Mesothelial cell of epicardium (in vitro differentiated cells): ENCODE data around the gene SP5. TPM values are rescaled to one million over a fixed set of nuclear protein-coding genes. Genes with fewer than 3 reads are reported as not detected.

Source experiments
- DNase-seq, 2 experiments: peaks; one replicate each; pipeline ENCODE4 v3.0.0; 2021; ENCODE audit warnings: low spot score in 2 of 2; ENCODE audit not compliant: unreplicated experiment in 2 of 2
- H3K27ac Mint-ChIP-seq: 2 replicates; pipeline ENCODE4 v1.8.0; 2021; ENCODE audit warnings: mixed read lengths
- H3K27me3 Mint-ChIP-seq: 2 replicates; pipeline ENCODE4 v1.8.0; 2021; ENCODE audit warnings: low read depth, mixed read lengths
- H3K36me3 Mint-ChIP-seq: 2 replicates; pipeline ENCODE4 v1.8.0; 2021; ENCODE audit warnings: mixed read lengths
- H3K4me1 Mint-ChIP-seq: 2 replicates; pipeline ENCODE4 v1.8.0; 2021; ENCODE audit warnings: mixed read lengths
- H3K4me3 Mint-ChIP-seq: 2 replicates; pipeline ENCODE4 v1.8.0; 2021; ENCODE audit warnings: mild to moderate bottlenecking, moderate library complexity, mixed read lengths
- H3K9me3 Mint-ChIP-seq: 2 replicates; pipeline ENCODE4 v1.8.0; 2021; ENCODE audit warnings: mixed read lengths
- total RNA-seq: library from RNA; stranded (reverse); gene quantifications from 3 replicates; pipeline ENCODE4 v1.2.1, GENCODE V29; 2021
- TF ChIP-seq, protein P1 (sequence below): fragments of 200-600 bp; sonication (generic); IDR thresholded peaks from one replicate; pipeline ENCODE4 v1.5.0; 2021; ENCODE audit warnings: antibody characterized with exemption; ENCODE audit not compliant: unreplicated experiment

SP5 gene
- total RNA-seq, 1 donor from 2014 or later, result 2.2 TPM

DNA sequence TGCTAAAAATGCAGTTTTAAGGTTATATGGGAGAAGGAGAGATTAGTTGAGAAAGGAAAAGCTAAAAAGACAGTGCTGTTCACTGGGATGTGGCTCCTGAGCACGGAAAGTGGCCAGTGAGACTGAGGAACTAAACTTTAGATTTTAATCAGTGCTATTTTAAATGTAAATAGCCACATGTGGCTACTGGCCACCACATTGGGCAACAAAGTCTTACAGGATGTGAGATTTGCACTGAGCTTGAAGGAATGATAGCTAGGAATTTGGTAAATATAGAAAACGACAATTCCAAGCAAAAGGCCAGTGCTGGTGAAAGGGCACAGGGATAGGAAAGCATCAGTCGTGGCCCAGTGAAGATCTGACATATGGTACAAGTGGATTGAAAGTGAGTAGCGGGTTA is 14.1 kb upstream of the SP5 start:
- Mint-ChIP-seq H3K4me3 (no peak overlapping the region), H3K27ac (no peak overlapping the region), H3K36me3 (peaks cover 4% of the 10 kb centered on the region), H3K9me3 (peaks cover 5% of the 10 kb centered on the region), H3K4me1 (peaks cover 12% of the 10 kb centered on the region), H3K27me3 (peaks cover 36% of the 10 kb centered on the region)
- no peak for DNase-seq
- TF ChIP-seq, protein P1, sequence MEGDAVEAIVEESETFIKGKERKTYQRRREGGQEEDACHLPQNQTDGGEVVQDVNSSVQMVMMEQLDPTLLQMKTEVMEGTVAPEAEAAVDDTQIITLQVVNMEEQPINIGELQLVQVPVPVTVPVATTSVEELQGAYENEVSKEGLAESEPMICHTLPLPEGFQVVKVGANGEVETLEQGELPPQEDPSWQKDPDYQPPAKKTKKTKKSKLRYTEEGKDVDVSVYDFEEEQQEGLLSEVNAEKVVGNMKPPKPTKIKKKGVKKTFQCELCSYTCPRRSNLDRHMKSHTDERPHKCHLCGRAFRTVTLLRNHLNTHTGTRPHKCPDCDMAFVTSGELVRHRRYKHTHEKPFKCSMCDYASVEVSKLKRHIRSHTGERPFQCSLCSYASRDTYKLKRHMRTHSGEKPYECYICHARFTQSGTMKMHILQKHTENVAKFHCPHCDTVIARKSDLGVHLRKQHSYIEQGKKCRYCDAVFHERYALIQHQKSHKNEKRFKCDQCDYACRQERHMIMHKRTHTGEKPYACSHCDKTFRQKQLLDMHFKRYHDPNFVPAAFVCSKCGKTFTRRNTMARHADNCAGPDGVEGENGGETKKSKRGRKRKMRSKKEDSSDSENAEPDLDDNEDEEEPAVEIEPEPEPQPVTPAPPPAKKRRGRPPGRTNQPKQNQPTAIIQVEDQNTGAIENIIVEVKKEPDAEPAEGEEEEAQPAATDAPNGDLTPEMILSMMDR, result no peak

DNA sequence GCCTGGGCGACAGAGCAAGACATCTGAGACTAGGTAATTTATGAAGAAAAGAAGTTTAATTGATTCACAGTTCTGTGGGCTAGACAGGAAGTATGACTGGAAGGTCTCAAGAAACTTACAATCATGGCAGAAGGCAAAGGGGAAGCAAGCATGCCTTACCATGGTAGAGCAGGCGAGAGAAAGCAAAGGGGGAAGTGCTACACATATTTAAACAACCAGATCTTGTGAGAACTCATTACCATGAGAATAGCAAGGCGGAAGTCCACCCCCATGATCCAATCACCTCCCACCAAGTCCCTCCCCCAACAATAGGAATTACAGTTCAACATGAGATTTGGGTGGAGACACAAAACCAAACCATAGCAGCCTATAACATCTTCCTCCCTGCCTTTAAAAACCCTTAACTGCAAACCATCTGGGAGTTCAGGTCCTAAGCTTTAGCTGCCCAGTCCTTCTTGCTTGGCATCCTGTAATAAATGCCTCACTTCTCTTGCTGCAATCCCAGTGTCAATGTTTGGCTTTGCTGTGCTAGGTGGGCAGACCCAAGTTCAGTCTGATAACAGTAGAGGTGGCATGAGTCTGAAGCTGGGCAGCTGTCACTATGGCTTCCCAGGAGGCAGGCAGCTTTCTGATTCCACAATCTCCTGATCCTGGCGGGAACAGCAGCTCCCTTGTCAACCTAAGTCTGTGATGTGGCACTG is 11.2 kb upstream of the SP5 start:
- Mint-ChIP-seq H3K27me3 (peaks cover 59% of the 10 kb centered on the region), H3K9me3 (peaks cover 5% of the 10 kb centered on the region)
- TF ChIP-seq, protein P1, result no peak

DNA sequence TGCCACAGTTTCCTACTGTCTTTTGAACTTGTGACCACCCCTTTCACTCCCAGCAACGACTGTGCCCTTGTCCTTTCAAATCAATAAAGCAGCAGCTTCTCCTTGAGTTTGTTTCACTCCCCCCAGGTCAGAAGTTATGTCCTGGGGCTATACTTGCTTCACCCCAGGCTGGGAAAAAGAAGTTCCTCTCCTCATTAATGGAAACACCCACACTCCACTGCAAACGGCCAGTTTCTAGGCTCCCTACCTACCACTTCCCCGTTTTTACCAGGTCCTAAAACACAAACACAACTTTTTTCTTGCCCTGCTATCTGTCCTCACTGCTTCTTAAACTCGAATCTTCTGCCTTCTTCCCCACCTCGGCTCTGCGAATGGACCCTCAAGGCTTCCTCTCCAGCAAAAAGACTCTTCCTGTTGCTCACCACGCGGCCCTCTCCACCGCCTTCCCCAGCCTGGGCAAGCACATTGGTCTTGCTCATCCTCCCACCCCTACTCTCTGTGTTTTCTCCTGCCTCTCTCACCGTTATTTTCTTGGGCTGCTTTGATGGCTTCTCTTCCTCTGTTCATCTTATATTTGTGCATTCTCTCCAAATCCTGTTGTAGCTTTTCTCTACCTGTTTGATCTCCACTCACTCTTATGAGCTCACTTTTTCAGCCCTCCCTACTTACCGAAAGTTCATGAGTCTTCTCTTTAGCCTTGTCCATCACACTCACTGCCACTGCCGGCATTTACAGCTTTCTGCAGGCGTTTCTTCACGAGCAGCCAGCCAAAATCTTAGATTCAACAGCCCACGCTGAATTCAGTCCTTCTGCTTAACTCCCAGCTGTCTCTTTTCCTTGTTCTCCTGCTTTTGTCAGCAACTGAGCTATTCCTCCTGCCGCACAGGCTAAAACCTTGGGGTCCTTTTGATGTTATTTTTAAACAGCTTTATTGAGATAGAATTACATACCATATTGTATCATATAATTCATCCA is 7.0 kb upstream of the SP5 start:
- TF ChIP-seq, protein P1, result no peak
- Mint-ChIP-seq H3K9me3 (peaks cover 1% of the 10 kb centered on the region), H3K4me3 (no peak overlapping the region), H3K27me3 (peaks cover 87% of the 10 kb centered on the region), H3K27ac (no peak overlapping the region), H3K36me3 (peaks cover 1% of the 10 kb centered on the region), H3K4me1 (peaks cover 24% of the 10 kb centered on the region)
- no peak for DNase-seq

More for the DNA sequence above, 11.2 kb upstream of the SP5 start:
- DNase-seq, result no peak
- Mint-ChIP-seq H3K4me3 (no peak overlapping the region), H3K4me1 (peaks cover 9% of the 10 kb centered on the region), H3K36me3 (peaks cover 4% of the 10 kb centered on the region), H3K27ac (no peak overlapping the region)

DNA sequence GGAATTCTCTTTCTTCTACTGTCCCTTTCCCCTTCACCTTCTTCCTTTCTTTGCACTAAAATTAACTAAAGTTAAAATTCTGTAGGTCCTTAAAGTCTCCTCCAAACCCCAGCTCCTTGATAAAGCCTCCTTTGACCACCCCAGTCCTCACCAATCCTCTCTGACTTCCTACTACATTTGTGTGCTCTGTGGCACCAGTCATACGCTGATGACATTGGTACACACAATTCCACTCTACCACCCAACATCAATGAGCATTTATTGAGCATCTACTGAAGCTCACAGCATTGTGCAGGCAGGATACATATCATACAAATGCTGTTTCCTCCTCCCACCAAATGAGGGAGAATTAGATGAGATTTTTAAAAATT is 4.5 kb upstream of the SP5 start:
- H3K27me3 Mint-ChIP-seq, result peaks cover 89% of the 10 kb centered on the region
- no peak overlapping the region for H3K4me3 Mint-ChIP-seq
- H3K36me3 Mint-ChIP-seq, result no peaks in the 10 kb centered on the region
- no peaks in the 10 kb centered on the region for H3K9me3 Mint-ChIP-seq
- no peak for DNase-seq
- H3K4me1 Mint-ChIP-seq, result peaks cover 36% of the 10 kb centered on the region
- no peak overlapping the region for H3K27ac Mint-ChIP-seq
- TF ChIP-seq, protein P1, result peak; percentile 4

DNA sequence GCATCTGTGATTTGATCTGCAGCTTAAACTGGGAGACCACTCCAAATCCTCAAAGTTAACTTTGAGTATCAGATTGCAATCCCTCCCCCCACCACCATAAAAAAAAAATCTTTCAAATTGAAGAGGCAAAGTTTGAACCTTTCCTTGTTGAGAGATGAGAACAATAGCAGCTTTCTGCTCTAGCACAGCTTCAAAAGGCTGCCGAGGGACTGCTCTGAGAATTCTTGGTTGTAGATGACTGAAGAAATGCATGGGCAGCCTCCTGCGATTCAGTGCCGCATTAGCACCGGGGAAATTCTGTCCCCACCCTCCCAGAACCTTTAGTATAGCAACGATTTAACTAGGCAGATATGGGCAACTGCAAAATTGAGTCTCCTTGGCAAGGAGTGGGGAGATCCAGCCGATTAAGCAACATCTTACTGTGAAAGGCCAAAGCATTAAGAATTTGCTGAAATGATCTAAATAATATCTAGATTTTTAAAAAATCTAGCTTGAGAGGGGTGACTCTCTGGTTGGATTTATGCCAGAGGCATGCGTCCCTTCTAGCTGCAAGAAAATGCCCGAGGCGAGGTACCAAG is 3.9 kb upstream of the SP5 start:
- Mint-ChIP-seq H3K36me3 (no peaks in the 10 kb centered on the region), H3K27ac (no peak overlapping the region), H3K27me3 (peaks cover 89% of the 10 kb centered on the region), H3K9me3 (no peaks in the 10 kb centered on the region), H3K4me3 (peak overlapping the region; percentile 69), H3K4me1 (peaks cover 39% of the 10 kb centered on the region)
- no peak for DNase-seq
- TF ChIP-seq, protein P1, result peak; percentile 16
